Right renal cortex interstitium (tissue), 3 donors: ENCODE results near the gene NEGR1. TPM values are rescaled to one million over a fixed set of nuclear protein-coding genes. Genes with fewer than 3 reads are reported as not detected.

Experiments
- DNase-seq, 3 donors: peaks; one replicate each; pipeline ENCODE4 v3.0.0-alpha.2; 2013; ENCODE audit warnings: low read depth in 3 of 3, low spot score in 2 of 3
- polyA plus RNA-seq, 3 donors: library from polyadenylated mRNA; unstranded; fragments of 120-200 nt; gene quantifications; one replicate each; pipeline ENCODE4 v1.2.1, GENCODE V29; 2013; ENCODE audit not compliant: insufficient read length in 3 of 3

NEGR1 gene
- polyA plus RNA-seq, 3 donors = 2.9 to 4.8 (median 4.3) TPM

- DNase-seq = no peak
Observed at GRCh38 chr1:71526824-71527223, 755.5 kb downstream of the NEGR1 start.

GRCh38 chr1:71522721-71523120 is 759.6 kb downstream of the NEGR1 start:
- no peak for DNase-seq

GRCh38 chr1:71521655-71522264 is 760.6 kb downstream of the NEGR1 start:
- peak; percentile 2 to 7 (median 4) for DNase-seq

- no peak for DNase-seq
Observed at GRCh38 chr1:71511505-71511904, 770.8 kb downstream of the NEGR1 start.

GRCh38 chr1:71510725-71511124 is 771.6 kb downstream of the NEGR1 start:
- no peak for DNase-seq

GRCh38 chr1:71509051-71509595 is 773.2 kb downstream of the NEGR1 start:
- DNase-seq = no peak

- no peak for DNase-seq
Observed at GRCh38 chr1:71502006-71502405, 780.3 kb downstream of the NEGR1 start.

GRCh38 chr1:71498542-71498941 is 783.8 kb downstream of the NEGR1 start:
- no peak for DNase-seq

- DNase-seq = no peak
Observed at GRCh38 chr1:71494163-71494562, 788.2 kb downstream of the NEGR1 start.

GRCh38 chr1:71492298-71493041 is 789.9 kb downstream of the NEGR1 start:
- no peak for DNase-seq

GRCh38 chr1:71490432-71490831 is 791.9 kb downstream of the NEGR1 start:
- DNase-seq = no peak

GRCh38 chr1:71488555-71489252 is 793.6 kb downstream of the NEGR1 start:
- DNase-seq = no peak

- DNase-seq = no peak
Observed at GRCh38 chr1:71473331-71473730, 809.0 kb downstream of the NEGR1 start.

GRCh38 chr1:71465093-71465492 is 817.2 kb downstream of the NEGR1 start:
- DNase-seq = no peak

GRCh38 chr1:71464016-71464415 is 818.3 kb downstream of the NEGR1 start:
- DNase-seq = no peak

- no peak for DNase-seq
Observed at GRCh38 chr1:71463144-71463543, 819.2 kb downstream of the NEGR1 start.

GRCh38 chr1:71462247-71462646 is 820.1 kb downstream of the NEGR1 start:
- no peak for DNase-seq

GRCh38 chr1:71461416-71461815 is 820.9 kb downstream of the NEGR1 start:
- no peak for DNase-seq

- DNase-seq = no peak
Observed at GRCh38 chr1:71448444-71448843, 833.9 kb downstream of the NEGR1 start.

- no peak for DNase-seq
Observed at GRCh38 chr1:71438626-71439025, 843.7 kb downstream of the NEGR1 start.

GRCh38 chr1:71435951-71436350 is 846.4 kb downstream of the NEGR1 start:
- no peak for DNase-seq

GRCh38 chr1:71434240-71434639 is 848.1 kb downstream of the NEGR1 start:
- no peak for DNase-seq
